GM18868 (cell line): Measurements from ENCODE around the gene TESK2.
"Not testable (repeated sequence)": the region's sequence is repeated elsewhere in the genome, so short reads cannot be mapped to it uniquely, and the experiment has no call there.

Source experiments
- ATAC-seq: cut with Tn5 transposase; IDR thresholded peaks from one replicate; pipeline ENCODE4 v1.9.1; 2021; ENCODE audit warnings: mild to moderate bottlenecking, moderate library complexity; ENCODE audit not compliant: unreplicated experiment

Gene TESK2

GRCh38 chr1:45414746-45415145, 76.2 kb downstream of the TESK2 start:
- ATAC-seq = no peak

- ATAC-seq = no peak
Observed at GRCh38 chr1:45412899-45413298, 78.1 kb downstream of the TESK2 start.

- ATAC-seq = no peak
Observed at GRCh38 chr1:45411510-45411899, 79.5 kb downstream of the TESK2 start.

- no peak for ATAC-seq
Observed at GRCh38 chr1:45410850-45411509, 80.0 kb downstream of the TESK2 start.

GRCh38 chr1:45409276-45409675, 81.7 kb downstream of the TESK2 start:
- ATAC-seq = no peak

- ATAC-seq = no peak
Observed at GRCh38 chr1:45407629-45408287, 83.2 kb downstream of the TESK2 start.

GRCh38 chr1:45405636-45406035, 85.3 kb downstream of the TESK2 start:
- ATAC-seq = no peak

GRCh38 chr1:45403718-45404117, 87.2 kb downstream of the TESK2 start:
- no peak for ATAC-seq

- ATAC-seq = no peak
Observed at GRCh38 chr1:45403298-45403697, 87.7 kb downstream of the TESK2 start.

- ATAC-seq = no peak
Observed at GRCh38 chr1:45401524-45401923, 89.4 kb downstream of the TESK2 start.

DNA sequence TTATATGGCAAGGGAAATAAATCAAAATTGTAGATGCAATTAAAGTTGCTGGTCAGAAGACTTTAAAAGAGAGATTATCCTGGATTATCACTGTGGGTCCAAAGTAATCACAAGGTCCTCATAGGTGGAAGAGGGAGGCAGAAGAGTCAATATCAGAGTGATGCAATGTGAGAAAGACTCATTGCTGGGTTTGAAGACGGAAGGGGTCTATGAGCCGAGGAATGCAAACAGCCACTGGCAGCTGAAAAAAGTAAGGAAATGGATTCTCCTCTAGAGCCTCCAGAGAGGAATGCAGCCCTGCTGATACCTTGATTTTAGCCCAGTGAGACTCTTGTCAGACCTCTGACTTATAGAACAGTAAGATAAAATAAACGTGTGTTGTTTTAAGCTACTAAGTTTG, 90.9 kb downstream of the TESK2 start:
- ATAC-seq = no peak

- ATAC-seq = no peak
Observed at GRCh38 chr1:45397285-45397684, 93.7 kb downstream of the TESK2 start.

GRCh38 chr1:45395582-45395981, 95.4 kb downstream of the TESK2 start:
- ATAC-seq = no peak

- ATAC-seq = no peak
Observed at GRCh38 chr1:45395051-45395450, 95.9 kb downstream of the TESK2 start.

- ATAC-seq = peak; percentile 58
Observed at GRCh38 chr1:45394342-45394741, 96.6 kb downstream of the TESK2 start.

DNA sequence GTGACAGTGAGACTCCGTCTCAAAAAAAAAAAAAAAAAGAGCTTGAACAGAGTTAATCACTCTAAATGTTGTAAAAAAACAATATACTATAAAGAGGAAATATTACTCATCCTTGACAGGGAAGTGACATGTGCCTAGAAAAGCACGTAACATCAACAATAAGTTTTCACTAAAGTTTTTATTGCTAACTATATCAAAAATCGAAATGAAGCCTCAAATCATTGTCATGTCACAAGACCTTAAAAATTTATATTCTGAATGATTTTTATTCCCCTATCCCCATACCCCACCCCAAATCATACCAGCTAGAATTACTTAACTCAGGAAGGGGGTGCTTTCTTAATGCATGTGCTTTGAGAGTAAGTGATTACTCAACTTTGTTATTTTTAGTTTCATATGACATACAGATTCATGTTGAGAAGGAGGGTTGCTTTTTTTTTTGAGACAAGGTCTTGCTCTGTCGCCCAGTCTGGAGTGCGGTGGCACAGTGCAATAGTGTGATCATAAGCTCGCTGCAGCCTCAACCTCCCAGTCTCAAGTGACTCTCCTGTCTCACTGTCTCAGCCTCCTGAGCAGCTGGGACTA, 97.2 kb downstream of the TESK2 start:
- ATAC-seq = peak; percentile 77

GRCh38 chr1:45386219-45386618, 104.7 kb downstream of the TESK2 start:
- no peak for ATAC-seq

DNA sequence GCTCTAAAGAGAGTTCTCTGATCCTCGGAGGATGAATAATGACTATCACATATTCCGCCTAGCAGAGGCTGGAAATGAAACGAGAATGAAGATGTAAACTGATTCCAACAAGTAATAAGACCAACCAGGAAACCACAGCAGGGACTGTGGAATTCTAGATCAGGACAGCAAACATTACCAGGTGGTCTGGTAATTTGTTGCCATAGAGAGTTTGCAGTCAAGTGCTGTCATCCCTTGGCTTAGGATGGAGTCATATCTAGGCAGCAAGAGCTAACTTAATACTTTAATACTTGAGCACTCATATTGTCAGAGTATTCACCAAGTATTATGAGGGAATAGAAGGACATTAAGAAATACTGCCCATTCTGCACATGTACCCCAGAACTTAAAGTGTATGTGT, 105.7 kb downstream of the TESK2 start:
- no peak for ATAC-seq

DNA sequence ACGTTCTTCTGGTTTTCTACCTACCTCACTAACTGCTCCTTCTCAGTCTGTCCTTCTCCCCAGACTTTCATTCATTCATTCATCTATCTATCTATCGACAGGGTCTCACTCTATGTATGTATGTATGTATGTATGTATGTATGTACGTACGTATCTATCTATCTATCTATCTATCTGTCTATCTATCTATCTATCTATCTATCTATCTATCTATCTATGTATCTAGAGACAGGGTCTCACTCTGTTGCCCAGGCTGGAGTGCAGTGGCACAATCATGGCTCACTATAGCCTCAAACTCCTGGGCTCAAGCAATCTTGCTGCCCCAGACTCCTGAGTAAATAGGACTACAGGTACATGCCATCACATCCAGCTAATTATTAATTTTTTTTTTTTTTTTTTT, 106.8 kb downstream of the TESK2 start:
- ATAC-seq = not testable (repeated sequence)

- no peak for ATAC-seq
Observed at GRCh38 chr1:45383191-45383590, 107.8 kb downstream of the TESK2 start.

- no peak for ATAC-seq
Observed at GRCh38 chr1:45381243-45381642, 109.7 kb downstream of the TESK2 start.

DNA sequence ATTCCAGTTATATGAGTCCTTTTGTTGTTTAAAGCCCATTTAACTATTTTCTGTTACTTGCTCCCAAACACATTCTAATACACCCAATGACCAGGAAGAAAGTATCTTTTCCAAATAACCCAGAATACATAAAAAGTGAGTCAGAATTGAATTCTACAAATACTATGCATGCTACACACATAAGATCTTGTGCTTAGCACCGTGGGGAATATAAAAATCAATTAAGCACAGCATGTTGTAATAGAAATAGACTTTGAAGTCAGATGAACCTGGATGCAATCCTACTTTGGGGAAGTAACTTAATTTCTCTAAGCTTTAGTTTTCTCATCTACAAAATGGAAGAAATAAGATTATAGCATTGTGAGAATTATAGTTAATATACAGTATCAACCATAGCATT, 110.2 kb downstream of the TESK2 start:
- no peak for ATAC-seq
